Brain microvascular endothelial cell (primary cell): ENCODE results near the gene MED13L.

Experiments
- DNase-seq: peaks from one replicate; pipeline ENCODE4 v3.0.0-alpha.2; 2020
- H3K27ac ChIP-seq: fragments of 250-450 bp; sonication (Bioruptor Pico); 2 replicates; pipeline ENCODE4 v1.5.1; 2020; ENCODE audit warnings: mild to moderate bottlenecking, moderate library complexity
- H3K27me3 ChIP-seq: fragments of 250-450 bp; sonication (Bioruptor Pico); replicated peaks from 2 replicates; pipeline ENCODE4 v1.5.1; 2020; ENCODE audit warnings: mild to moderate bottlenecking
- H3K36me3 ChIP-seq: fragments of 250-450 bp; sonication (Bioruptor Pico); replicated peaks from 2 replicates; pipeline ENCODE4 v1.5.1; 2020; ENCODE audit warnings: mild to moderate bottlenecking
- H3K4me3 ChIP-seq: 2 replicates; pipeline ENCODE4 v1.5.1; 2011; ENCODE audit warnings: low read depth, mild to moderate bottlenecking, control low read depth, low read length, moderate library complexity
- CTCF ChIP-seq: IDR thresholded peaks from 2 replicates; pipeline ENCODE4 v1.5.1; 2011; ENCODE audit warnings: low read depth, mild to moderate bottlenecking, moderate library complexity, low read length, control low read depth, inconsistent platforms; ENCODE audit errors: missing control alignments
- in situ Hi-C: cut with HindIII; loops from 2 replicates; pipeline ENCODE4 v1.10.0; 2017; ENCODE audit warnings: low sequenced_read_pairs, low pct_ligation_motif_present

Gene MED13L

GRCh38 chr12:116222358-116222757, 55.1 kb downstream of the MED13L start:
- H3K27ac ChIP-seq, result no peak overlapping the region
- no peaks in the 10 kb centered on the region for H3K36me3 ChIP-seq
- no peak overlapping the region for H3K4me3 ChIP-seq
- in situ Hi-C loops, result no loop called here
- H3K27me3 ChIP-seq, result no peaks in the 10 kb centered on the region
- TF ChIP-seq CTCF, result no peak
- DNase-seq, result peak; percentile 93

- H3K27ac ChIP-seq, result no peak overlapping the region
- no peak overlapping the region for H3K4me3 ChIP-seq
- in situ Hi-C loops, result no loop called here
- TF ChIP-seq CTCF, result no peak
- DNase-seq, result no peak
- no peaks in the 10 kb centered on the region for H3K27me3 ChIP-seq
- no peaks in the 10 kb centered on the region for H3K36me3 ChIP-seq
Observed at GRCh38 chr12:116220756-116221155, 56.7 kb downstream of the MED13L start.

GRCh38 chr12:116217045-116217735, 60.3 kb downstream of the MED13L start:
- no peaks in the 10 kb centered on the region for H3K36me3 ChIP-seq
- TF ChIP-seq CTCF, result no peak
- H3K27me3 ChIP-seq, result no peaks in the 10 kb centered on the region
- no peak overlapping the region for H3K27ac ChIP-seq
- H3K4me3 ChIP-seq, result no peak overlapping the region
- no peak for DNase-seq
- in situ Hi-C loops, result no loop called here

GRCh38 chr12:116216022-116216756, 61.3 kb downstream of the MED13L start:
- in situ Hi-C loops, result no loop called here
- no peak overlapping the region for H3K27ac ChIP-seq
- no peak overlapping the region for H3K4me3 ChIP-seq
- H3K36me3 ChIP-seq, result no peaks in the 10 kb centered on the region
- no peak for DNase-seq
- no peak for TF ChIP-seq CTCF
- no peaks in the 10 kb centered on the region for H3K27me3 ChIP-seq

- no peaks in the 10 kb centered on the region for H3K36me3 ChIP-seq
- no peak for DNase-seq
- no peaks in the 10 kb centered on the region for H3K27me3 ChIP-seq
- H3K27ac ChIP-seq, result no peak overlapping the region
- no peak overlapping the region for H3K4me3 ChIP-seq
- TF ChIP-seq CTCF, result no peak
- in situ Hi-C loops, result no loop called here
Observed at GRCh38 chr12:116215023-116215422, 62.5 kb downstream of the MED13L start.
